Measurements from ENCODE around the gene LDLRAP1.
A peak's percentile ranks its signal among the peaks of the same experiment; 100 is the strongest.

LDLRAP1 gene

DNA sequence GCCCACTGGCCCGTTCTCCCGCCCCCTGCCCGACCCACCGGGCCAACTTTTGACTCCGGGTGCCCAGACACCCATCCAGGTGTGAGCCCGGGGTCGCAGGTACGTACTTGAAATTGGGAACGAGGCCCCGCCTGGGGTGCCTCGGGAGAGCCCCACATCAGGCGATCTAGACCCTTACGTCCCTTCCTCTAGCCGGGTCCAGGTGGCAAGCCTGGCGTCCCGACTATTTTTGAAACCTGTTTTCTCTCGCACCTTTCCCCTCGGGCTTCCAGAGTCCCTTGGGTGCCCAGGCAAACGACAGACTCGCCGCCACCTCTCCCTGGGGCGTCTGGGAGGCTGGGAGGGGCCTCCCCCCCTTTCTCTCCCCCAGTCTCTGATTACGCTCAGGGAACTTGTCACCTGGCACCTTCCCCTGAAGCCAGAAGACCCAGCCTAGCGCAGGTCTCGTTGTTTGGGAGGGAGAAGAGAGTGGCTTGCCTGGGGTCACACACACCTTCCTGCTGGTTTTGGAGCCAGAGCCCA is 898 bp downstream of the LDLRAP1 start:
- DNase-seq, result no peak

DNA sequence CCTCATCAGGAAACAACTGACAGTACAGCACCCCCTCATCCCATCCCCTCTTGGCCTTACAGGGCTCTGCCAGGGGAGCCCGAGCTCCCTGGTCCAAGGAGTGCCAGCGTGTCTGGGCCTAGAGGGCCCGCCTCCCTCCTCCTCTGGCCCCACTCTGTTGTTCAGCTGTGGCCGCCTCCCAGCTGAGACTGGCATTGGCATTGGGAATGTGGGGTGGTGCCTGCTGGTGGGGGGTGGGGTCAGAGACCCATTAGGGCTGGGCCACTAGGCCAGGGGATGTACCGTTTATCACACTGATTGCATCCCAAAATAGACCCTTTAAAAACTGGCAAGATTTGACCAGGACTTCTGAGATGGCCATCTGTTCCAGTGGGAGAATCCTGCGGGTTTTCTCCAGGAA is 1.4 kb downstream of the LDLRAP1 start:
- no peak for DNase-seq

DNA sequence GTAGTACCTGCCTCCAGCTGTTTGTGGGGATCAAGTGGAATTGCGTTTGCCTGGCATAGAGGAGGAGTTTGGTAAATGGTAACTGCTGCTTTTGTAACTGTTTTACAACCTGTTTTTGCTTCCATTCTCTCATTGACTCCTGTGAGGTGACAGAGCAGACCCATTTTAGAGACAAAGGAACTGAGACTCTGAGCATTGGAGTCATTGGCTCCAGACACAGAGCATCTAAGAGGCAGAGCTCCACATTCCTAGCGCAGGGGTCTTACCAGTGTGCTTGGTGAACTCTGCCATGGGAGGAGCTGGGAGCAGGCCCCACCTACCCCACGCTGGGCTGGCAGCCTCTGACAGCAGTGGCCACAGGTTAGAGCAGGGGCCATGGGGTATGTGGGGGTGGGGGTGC is 2.4 kb downstream of the LDLRAP1 start:
- no peak for DNase-seq

DNA sequence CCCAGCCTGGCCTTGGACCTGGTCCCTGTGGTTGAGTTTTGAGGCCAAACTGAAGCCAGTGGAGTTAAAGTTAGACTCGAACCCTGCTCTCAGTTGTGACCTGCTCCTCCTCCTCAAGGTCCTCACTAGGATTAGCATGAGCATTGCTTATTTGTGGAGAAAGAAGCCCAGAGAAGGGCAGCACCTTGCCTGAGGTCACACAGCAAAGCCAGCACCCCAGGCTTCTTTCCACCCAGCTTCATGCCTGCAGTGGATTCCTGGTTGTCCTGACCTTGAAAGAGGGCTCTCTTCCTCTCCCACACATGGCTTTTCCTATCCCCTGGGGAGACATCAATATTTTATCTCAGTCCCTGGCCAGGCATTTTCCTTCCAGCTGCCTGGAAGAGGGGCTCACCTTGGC is 2.8 kb downstream of the LDLRAP1 start:
- DNase-seq, result no peak

DNA sequence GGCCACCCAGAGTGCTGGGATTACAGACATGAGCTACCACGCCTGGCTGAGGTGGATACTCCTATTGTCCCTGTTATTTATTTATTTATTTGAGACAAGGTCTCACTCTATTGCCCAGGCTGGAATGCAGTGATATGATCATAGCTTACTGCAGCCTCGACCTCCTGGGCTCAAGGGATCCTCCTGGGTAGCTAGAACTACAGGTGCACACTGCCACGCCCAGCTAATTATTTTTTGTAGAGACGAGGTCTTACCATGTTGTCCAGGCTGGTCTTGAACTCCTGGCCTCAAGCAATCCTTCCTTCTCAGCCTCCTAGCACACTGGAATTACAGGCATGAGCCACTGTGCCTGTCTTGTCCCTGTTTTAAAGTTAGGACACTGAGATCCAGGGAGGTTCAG is 5.2 kb downstream of the LDLRAP1 start:
- DNase-seq, result no peak

DNA sequence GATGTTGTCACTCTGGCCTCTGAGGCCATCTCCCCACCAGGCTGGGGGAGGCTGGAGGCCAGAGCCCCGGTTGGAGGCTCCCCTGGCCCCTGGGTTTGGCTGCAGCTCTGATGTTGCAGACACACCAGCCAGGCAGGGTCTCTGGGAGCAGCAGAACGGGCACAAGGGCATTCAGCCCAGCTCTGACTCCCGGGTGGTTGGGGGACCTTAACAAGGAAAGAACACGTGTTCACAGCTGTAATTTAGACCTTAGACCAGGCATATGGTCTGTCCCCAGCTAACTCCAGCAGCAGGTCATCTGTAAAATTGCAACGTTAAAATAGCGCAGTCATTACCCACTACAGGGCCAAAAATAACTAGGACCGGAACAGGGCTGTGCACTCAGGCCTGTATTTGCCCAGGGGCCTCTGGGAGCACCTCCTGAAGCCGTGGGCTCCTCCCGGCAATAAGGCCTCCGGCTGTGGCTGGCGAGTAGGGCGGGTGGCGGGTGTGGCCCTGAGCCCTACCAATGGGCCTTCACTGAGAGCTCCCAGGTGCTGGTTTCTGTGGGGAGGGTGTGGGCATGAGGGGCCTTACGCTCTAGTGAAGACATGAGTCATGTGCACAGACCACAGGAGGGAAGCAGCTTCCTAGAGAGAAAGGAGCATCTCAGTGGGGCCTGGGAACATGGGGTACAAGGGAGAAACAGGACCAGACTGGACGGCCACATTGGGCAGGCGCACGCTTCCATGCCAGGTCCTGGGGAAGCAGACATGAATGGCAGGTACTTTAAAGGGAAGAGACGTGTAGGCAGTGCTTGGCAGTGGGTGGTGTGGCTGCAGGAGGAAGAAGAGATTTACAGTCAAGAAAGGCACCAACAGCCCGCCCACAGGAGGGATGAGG is 6.1 kb downstream of the LDLRAP1 start:
- peak; percentile 51 for DNase-seq

DNA sequence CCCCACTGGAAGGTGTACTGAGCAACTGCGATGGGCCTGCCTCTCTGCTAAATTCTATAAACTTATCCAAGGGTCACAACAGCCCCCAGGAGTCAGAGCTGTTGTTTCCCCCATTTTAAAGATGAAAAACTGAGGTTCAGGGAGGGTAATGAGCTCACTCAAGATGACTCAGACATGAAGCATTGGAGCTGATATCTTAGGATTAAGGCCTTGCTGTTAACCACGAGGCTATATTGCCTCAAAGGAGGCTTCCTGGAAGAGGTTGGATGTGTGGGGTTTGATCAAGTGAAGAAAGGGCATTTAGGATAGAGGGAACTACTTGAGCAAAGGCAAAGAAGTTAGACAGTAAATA is 6.7 kb downstream of the LDLRAP1 start:
- no peak for DNase-seq

DNA sequence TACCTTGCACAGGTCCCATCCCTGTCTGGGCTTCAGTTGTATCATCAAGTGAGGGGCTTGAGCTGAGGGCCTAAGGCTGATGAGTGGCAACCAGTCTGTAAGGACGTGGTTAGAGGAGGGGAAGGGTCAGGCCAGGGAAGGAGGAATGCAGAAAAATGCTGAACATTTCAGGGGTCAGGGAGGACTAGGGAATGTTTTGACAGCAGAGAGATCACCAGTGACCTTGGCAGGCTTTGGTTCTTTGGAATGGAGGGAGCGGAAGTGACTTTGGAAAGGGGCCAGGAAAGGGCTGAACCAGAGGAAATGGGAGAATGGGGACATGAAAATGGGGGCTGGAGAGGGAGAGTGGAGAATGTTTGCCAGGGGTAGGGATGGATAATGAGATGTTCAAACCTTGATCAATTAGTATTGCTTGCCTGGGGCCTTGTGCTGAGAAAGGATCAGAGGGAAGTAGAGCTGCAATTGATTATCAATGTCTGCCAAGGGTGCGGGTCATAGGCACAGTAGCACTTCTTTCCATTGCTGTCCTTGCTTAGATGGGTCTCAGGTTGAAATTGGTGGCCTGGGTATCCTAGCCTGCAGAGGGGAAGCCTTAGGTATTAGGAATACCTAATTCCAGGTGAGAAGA is 7.4 kb downstream of the LDLRAP1 start:
- DNase-seq, result no peak

DNA sequence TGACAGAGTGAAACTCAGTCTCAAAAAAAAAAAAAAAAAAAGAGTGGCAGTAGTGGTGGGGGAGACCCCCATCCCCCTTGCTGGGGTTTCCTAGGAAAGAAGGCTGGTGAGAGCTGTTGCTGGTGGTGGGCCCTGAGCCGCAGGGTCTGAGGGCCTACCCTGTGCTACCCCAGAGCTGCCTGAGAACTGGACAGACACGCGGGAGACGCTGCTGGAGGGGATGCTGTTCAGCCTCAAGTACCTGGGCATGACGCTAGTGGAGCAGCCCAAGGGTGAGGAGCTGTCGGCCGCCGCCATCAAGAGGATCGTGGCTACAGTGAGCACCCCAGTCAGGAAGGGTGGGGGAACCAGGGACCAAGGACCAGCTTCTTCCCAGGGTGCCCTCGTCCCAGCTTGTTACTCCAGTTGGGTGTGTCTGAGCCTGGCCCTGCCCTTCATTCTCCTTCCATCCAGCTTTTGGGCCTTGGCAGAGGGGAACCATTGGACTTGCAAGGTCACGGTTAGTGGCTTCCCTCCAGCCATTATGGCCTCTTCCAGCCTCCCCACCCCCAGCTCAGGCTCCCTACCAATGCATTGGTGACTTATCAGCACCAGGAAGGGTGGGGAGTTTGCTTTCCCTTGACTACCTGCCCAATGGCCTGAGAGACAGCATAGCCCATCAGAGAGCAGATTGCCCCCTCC is 10.5 kb downstream of the LDLRAP1 start:
- DNase-seq, result no peak

DNA sequence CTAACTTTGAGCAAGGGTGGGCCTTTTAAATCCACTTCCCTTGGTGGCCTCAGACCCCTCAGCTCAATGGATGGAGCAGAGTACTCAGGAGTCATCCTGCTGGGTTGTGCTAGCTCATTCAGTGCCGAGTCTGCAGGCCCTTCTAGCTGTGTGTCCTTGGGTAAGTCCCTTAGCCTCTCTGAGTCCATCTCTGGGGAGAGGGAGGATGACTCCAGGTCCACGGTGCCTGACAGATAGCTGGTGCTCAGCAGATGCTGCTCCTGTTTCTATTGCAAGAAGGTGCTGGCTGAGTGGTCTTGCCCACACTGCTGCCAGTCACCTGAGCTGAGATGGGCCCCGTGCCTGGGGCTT is 11.0 kb downstream of the LDLRAP1 start:
- no peak for DNase-seq

DNA sequence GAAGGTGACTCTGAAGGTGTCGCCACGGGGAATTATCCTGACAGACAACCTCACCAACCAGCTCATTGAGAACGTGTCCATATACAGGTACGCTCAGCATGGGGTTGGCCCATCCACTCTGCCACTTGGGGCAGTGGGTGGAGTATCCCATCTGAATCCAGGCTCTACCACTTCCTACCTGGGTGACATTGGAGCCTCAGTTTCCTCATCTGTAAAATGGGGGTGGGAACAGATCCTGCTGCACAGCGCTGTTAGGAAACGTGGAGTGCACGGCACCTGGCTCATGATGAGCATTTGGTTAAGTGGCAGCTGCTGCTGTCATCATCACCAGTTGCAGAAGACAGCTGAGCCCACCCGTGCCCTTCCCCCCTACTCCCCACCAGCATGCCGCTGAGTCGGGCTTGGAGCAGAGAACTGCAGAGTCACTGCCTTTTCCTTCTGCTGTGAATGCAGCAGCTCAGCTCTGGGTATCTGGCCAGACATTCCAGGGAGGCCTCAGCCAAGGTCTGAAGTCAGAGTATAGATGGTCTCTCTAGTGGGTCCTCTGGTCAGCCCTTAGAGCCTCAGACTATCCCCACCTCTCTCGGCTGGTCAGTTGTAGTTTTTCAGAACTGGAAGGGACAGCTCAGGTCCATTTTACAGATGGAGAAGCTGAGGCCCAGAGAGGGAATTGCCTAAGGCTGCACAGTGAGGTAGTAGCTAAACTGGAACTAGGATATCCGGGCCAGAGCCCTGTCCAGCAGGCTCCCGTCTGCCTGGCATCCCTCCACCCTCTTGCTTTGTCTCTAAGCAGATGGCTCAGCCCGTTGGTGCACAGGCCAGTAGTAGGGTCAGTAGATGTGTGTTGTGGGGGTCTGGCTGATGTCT is 11.7 kb downstream of the LDLRAP1 start:
- no peak for DNase-seq

DNA sequence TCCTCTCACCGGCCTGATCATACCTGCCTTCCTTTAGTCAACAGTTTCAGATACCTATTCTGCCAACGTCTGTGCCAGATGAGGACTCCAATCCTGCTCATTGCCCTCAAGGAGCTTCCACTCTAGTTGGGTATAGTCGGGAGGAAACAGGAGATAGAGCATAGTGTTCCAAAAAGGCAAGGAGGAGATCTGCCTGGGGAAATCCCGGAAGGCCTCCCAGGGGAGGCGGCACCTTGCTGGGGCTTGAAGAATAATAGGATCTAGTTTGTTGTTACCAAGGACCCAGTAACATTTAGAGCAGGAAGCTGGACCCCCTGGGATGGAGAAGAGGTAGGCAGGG is 12.3 kb downstream of the LDLRAP1 start:
- DNase-seq, result no peak

DNA sequence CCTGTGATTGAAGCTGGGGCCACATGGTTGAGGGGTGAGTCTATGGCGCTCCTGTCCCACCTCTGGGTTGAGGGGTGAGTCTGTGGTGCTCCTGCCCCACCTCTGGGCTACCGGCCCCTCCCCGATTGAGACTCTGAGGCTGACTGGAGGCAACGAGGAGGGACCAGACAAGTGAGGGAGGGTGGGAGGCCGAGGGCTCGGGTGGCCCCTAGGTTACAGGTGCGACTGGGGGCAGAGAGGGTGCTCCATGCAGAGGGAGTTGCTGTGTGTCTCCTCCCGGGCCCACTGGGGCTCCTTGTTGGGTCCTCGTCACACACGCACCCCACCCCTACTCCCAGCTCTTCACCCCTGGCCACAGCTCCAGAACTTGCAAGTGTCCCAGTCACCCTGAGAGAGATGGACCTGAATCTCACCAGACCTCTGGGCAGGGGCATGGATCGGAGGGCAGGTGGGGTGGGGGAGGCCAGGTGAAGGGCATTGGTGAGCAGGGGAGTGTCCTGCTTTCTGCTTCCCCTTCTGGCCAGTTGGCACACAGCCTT is 12.8 kb downstream of the LDLRAP1 start:
- DNase-seq, result no peak

DNA sequence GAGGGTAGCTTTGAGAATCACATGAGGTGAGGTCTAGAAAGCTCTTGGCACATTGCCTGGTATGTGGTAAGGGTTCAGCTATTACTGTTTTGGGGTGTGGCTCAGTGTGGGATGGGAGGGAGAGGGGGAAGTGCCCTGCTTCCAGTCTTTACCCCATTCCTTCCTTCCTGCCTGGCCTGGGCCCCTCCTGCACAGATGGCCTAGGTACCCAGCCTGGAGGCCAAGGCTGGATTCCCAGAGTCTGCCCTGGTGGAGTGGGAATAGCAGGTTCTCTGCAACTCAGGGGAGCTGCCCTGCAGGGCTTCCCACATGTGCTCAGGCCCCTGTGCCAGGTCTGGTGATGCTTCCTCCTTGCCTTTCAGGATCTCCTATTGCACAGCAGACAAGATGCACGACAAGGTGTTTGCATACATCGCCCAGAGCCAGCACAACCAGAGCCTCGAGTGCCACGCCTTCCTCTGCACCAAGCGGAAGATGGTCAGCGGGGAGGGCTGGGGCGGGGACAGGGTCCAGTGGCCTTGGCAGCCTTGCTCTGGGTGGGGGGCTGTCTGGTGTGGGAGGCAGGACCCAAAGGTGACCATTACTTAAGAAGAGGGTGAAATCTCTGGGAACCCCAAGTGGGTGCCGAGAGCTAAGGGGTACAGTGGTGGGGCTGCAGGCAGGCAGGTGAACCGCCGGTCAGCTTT is 13.5 kb downstream of the LDLRAP1 start:
- DNase-seq, result no peak

DNA sequence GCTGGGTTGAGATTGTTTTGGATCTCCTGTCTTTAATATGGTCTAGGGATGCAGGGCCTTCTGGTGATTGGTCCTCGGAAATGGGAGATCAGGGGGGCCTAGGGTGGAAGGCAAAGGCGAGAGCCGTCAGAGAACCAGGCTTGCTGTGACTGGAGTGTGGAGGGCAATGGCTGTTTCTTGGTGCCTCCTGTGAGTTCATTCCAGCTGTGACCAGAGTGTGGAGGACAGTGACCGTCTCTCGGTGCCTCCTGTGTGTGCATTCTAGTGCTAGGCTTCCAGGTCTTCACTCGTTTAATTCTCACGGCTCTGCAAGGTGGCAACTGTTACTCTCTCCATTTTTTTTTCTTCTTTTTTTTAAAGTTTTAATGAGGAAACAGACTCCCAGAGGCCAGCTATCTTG is 14.1 kb downstream of the LDLRAP1 start:
- DNase-seq, result no peak

DNA sequence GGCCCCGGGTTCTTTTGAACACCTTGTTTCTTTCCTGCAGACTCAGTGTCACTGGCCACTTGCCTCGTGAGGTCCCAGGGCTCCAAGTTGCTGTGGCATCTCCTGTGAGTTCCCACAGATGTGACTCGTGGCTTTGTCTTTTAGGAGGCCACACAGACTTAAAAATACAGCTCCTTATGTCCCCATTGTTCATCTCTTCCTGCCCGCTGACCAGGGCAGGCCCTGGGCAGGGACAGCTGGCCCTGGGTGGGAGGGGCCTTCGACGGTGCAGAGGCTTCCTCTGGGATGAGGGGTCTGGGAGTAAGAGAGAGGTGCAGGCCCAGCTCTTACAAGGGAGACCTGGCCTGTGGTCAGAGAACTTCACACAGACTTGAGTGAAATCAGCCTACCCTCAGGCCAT is 15.6 kb downstream of the LDLRAP1 start:
- DNase-seq, result no peak

DNA sequence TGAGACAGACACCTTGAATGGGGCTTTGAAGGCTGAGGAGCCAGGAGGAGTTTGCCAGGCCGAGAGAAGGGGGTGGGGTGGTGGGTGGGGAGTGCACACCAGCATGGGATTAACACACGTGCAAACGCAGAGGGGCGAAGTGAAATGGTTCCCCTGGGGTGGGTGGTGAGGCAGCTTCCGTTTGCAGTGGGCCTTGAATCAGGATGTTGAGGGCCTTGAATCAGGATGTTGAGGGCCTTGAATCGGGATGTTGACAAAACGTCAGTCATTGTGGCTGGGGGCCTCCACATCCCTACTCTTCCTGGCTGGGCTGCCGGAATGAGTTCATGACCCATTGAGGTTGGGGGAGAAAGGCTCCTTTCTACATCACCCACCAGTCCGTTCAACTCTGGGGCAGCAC is 16.6 kb downstream of the LDLRAP1 start:
- DNase-seq, result no peak

DNA sequence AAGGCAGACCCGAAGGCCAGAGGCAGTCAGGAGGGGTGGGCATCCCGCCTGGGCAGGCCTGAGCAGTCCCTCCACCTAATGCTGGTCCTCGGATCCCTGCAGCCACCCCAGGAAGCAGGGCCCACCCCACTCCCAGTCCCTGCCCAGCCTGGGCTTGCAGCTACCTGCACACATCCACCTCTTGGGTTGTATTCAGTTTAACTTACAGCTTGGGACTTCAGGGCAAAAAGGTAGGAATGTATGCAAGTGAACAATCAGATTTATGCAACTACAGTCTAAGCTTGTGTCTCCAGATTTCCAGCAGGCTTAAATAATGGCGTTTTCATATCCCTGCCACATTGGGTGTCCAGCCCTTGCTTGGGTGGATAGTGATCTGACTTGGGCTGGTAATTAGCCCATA is 17.4 kb downstream of the LDLRAP1 start:
- DNase-seq, result no peak

DNA sequence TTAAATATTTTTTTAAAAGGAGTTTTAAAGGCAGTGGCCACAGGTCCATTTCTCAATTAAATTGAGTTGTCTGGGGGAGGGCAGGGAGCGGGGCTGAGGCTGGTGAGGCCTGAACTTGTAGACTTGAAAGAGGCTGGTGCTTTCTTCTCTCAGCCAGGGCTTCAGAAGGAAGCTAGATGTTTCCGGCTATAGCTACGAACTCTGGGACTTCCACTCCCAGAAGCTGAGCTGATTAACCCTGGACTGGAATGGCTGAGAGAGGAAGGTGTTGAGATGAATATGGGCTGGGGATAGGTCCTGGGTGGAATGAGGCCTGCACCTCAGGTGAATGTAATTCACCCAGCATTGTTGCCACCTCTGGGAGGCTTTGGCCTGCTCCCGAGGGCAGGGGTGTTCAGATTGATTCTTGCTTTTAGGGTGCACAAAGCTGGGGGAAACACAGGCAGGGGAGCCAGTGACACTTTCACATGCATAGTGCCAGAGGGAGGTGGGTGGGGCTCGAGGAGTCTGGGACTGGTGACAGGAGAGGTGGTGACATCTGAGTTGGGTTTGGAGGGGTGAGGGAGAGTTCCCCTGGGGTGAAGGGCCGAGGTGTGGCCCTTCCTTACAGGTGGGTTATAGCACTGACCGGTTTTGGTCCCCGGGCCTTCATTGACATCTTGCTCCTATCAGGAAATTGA is 18.2 kb downstream of the LDLRAP1 start:
- DNase-seq, result no peak

DNA sequence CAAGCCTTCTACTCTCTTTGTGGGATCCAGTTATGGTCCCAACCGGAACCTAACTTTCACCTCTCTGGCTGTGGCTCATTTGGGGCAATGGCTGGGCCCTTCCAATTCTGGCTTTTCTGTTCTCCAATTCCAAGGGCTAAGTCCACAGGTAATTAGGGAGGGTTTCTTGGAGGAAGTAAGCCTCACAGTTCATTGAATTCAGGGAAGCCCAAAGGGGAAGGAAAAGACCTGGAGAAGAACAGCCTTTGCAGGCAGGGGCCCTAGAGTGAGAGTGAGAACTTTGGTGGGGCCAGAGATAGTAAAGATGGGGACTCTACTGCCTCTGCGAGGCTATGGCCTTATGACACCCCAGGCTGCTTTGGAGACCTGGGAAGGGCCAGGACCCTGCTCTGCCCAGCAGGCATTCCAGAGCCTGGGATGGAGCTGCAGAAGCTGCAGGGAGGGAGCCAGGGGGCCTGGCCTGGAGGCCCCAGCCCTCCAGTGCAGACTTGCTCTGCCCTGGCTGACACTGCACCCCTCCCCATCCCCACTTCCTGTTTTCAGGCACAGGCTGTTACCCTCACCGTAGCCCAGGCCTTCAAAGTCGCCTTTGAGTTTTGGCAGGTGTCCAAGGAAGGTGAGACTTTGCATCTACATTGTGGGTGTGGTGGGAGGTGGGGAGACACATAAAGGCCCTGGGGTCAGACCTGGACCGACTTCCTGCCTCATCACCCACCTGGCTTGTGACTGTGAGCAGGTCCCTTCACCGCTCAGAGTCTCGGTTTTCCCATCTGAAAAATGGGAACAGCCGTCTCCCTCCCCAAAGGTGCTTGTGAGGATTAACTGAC is 18.9 kb downstream of the LDLRAP1 start:
- peak; percentile 72 for DNase-seq

DNA sequence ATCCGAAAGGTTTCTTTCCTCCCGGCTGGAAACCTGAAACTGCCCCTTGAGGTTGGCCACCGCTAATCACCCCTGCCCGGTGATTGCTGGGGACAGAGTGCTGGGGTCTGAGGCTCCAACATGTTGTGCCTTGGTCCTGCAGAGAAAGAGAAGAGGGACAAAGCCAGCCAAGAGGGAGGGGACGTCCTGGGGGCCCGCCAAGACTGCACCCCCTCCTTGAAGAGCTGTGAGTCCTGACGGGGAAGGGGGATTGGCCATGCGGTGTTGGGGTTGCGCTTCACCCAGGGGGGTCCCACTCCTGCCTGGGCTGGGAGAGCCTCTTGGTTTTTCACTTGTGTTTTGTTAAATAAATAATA is 19.5 kb downstream of the LDLRAP1 start:
- no peak for DNase-seq

Data from effector CD8-positive, alpha-beta T cell (primary cell).